Renal cortex interstitium (tissue), 11 donors: ENCODE measurements around the gene SCGB3A2. TPM values are rescaled to one million over a fixed set of nuclear protein-coding genes. Genes with fewer than 3 reads are reported as not detected.

Experiments
- DNase-seq, 11 donors: peaks; one replicate each; pipeline ENCODE4 v3.0.0-alpha.2; 2013; ENCODE audit warnings: low read depth in 9 of 11, low spot score in 4 of 11; ENCODE audit errors: extremely low read depth in 1 of 11
- polyA plus RNA-seq, 3 donors: library from polyadenylated mRNA; unstranded; fragments of 120-200 nt; gene quantifications; one replicate each; pipeline ENCODE4 v1.2.1, GENCODE V29; 2013; ENCODE audit not compliant: insufficient read length in 3 of 3

Gene SCGB3A2
- polyA plus RNA-seq, 3 donors, result 0.22 to 0.41 TPM; not detected in 1

- no peak for DNase-seq
Observed at GRCh38 chr5:147892696-147893296, 14.3 kb downstream of the SCGB3A2 start.

GRCh38 chr5:147893820-147894219 lies 15.3 kb downstream of the SCGB3A2 start:
- no peak for DNase-seq

GRCh38 chr5:147895864-147896263 lies 17.4 kb downstream of the SCGB3A2 start:
- no peak for DNase-seq

- DNase-seq, result no peak
Observed at GRCh38 chr5:147898875-147899401, 20.4 kb downstream of the SCGB3A2 start.

- no peak for DNase-seq
Observed at GRCh38 chr5:147901599-147902039, 23.1 kb downstream of the SCGB3A2 start.

- DNase-seq, result no peak
Observed at GRCh38 chr5:147902609-147903115, 24.2 kb downstream of the SCGB3A2 start.

GRCh38 chr5:147904110-147904509 lies 25.6 kb downstream of the SCGB3A2 start:
- DNase-seq, result no peak

GRCh38 chr5:147906326-147907095 lies 28.0 kb downstream of the SCGB3A2 start, which contains the start of gene C5orf46:
C5orf46 (minus strand) TSS chr5:147906538; CDS start chr5:147906501, 37 bp downstream.
- DNase-seq, result no peak

- no peak for DNase-seq
Observed at GRCh38 chr5:147911427-147911826, 32.9 kb downstream of the SCGB3A2 start.

GRCh38 chr5:147912011-147912410 lies 33.5 kb downstream of the SCGB3A2 start:
- DNase-seq, result peak in 1 of 11 donors; percentile 2

GRCh38 chr5:147913786-147914185 lies 35.3 kb downstream of the SCGB3A2 start:
- no peak for DNase-seq

GRCh38 chr5:147918101-147918685 lies 39.7 kb downstream of the SCGB3A2 start:
- DNase-seq, result no peak

- DNase-seq, result no peak
Observed at GRCh38 chr5:147918899-147919298, 40.4 kb downstream of the SCGB3A2 start.

GRCh38 chr5:147920420-147921030 lies 42.0 kb downstream of the SCGB3A2 start:
- DNase-seq, result no peak

GRCh38 chr5:147921136-147921535 lies 42.6 kb downstream of the SCGB3A2 start:
- DNase-seq, result no peak

- DNase-seq, result no peak
Observed at GRCh38 chr5:147925020-147925419, 46.5 kb downstream of the SCGB3A2 start.

- no peak for DNase-seq
Observed at GRCh38 chr5:147927901-147928300, 49.4 kb downstream of the SCGB3A2 start.

GRCh38 chr5:147930769-147931168 lies 52.3 kb downstream of the SCGB3A2 start:
- no peak for DNase-seq
